ENCODE measurements around the gene PHACTR3. TPM values are rescaled to one million over a fixed set of nuclear protein-coding genes. Genes with fewer than 3 reads are reported as not detected.

Gene PHACTR3
- total and polyA plus RNA-seq, 2 donors (not counting 3 experiments of a cell fraction or from before 2014, with no cell fraction given), result not detected

DNA sequence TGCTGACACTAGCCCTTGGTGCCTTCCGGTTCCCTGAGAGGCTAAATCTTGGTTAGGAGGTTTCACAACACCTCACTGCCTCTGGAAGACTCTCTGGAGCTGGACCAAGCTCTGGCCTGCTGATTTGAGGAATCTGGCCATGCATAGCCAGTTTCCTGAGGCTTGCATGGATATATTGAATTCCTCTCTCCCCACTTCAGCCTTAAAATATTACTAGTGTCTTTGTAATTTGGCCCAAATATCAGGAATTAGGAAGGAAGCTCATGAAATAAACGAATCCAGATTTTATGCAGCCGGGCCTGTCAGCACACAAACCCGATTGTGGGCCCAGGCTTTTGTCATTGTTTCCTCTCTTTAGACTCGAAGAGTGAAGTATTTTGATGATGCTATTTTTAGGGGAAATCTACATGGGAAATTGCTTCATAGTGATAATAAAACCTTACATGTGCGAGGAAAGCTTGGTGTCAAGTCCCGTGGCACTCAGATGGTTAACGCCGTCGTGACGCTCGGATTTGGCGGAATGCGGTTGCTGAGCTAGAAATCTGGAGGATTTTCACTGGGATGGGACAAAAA, 144.4 kb downstream of the PHACTR3 start:
- H3K27me3 ChIP-seq (ENCODE audit: control insufficient read depth in 2 of 2, insufficient read depth in 2 of 2, low read length in 2 of 2), result no peaks in the 10 kb centered on the region
- no TSS peak for BruUV-seq (replicated peaks)
- FAIRE-seq (no peak), DNase-seq (ENCODE audit: low read depth, low spot score) (no peak)
- H2AFZ ChIP-seq (ENCODE audit: low read depth, low read length), result no peak overlapping the region
- no peaks in the 10 kb centered on the region for H3K79me2 ChIP-seq (ENCODE audit: control insufficient read depth, insufficient read depth, low read length)
- no peaks in the 10 kb centered on the region for H3K4me1 ChIP-seq (ENCODE audit: control insufficient read depth, extremely low read depth, insufficient read depth, low read length)
- intact Hi-C loops (cut with micrococcal nuclease) (no loop called here), dilution Hi-C loops (cut with MboI; ENCODE audit: extremely low pct_ligation_motif_present, low sequenced_read_pairs) (no loop called here)
- TF ChIP-seq GATA2 (IDR thresholded peaks at IDR 0.05; ENCODE audit: insufficient read depth, insufficient read length, low read depth, low read length) (no peak), JUN (IDR thresholded peaks at IDR 0.05; ENCODE audit: borderline replicate concordance, insufficient read depth, insufficient read length, low read depth) (no peak), MYC (IDR thresholded peaks at IDR 0.05; ENCODE audit: low read depth, low read length) (no peak), POLR2AphosphoS5 (IDR thresholded peaks at IDR 0.05; ENCODE audit: insufficient read depth, low read depth, low read length) (no peak), EZH2 (IDR thresholded peaks at IDR 0.05; ENCODE audit: borderline replicate concordance, low read depth, low read length, severe bottlenecking) (no peak), FOS (IDR thresholded peaks at IDR 0.05; ENCODE audit: borderline replicate concordance, insufficient read depth, low read length) (no peak), POLR2A (IDR thresholded peaks at IDR 0.05; ENCODE audit: low read depth, low read length) (no peak)
- TF ChIP-seq, protein P1, sequence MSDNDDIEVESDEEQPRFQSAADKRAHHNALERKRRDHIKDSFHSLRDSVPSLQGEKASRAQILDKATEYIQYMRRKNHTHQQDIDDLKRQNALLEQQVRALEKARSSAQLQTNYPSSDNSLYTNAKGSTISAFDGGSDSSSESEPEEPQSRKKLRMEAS (IDR thresholded peaks at IDR 0.05; ENCODE audit: insufficient read depth, insufficient read length), result no peak
- TF ChIP-seq, protein P2, sequence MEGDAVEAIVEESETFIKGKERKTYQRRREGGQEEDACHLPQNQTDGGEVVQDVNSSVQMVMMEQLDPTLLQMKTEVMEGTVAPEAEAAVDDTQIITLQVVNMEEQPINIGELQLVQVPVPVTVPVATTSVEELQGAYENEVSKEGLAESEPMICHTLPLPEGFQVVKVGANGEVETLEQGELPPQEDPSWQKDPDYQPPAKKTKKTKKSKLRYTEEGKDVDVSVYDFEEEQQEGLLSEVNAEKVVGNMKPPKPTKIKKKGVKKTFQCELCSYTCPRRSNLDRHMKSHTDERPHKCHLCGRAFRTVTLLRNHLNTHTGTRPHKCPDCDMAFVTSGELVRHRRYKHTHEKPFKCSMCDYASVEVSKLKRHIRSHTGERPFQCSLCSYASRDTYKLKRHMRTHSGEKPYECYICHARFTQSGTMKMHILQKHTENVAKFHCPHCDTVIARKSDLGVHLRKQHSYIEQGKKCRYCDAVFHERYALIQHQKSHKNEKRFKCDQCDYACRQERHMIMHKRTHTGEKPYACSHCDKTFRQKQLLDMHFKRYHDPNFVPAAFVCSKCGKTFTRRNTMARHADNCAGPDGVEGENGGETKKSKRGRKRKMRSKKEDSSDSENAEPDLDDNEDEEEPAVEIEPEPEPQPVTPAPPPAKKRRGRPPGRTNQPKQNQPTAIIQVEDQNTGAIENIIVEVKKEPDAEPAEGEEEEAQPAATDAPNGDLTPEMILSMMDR (IDR thresholded peaks at IDR 0.05; ENCODE audit: extremely low read depth in 1 of 2, insufficient read depth in 1 of 2, low read depth in 1 of 2, low read length in 2 of 2), result no peak
- H3K9me3 ChIP-seq (replicated peaks; ENCODE audit: control insufficient read depth, insufficient read depth, low read length), result no peaks in the 10 kb centered on the region
- ChIA-PET CTCF (interaction anchor here (1.3 kb wide), 1 partner anchor 11 kb away, joined by 3 read pairs; no protein-coding TSS in a partner anchor), POLR2A (no interaction called here)
- no peaks in the 10 kb centered on the region for H3K36me3 ChIP-seq (ENCODE audit: control insufficient read depth in 2 of 2, extremely low read depth in 1 of 2, insufficient read depth in 2 of 2, low read length in 2 of 2)
- H3K9me1 ChIP-seq (replicated peaks; ENCODE audit: control insufficient read depth, extremely low read depth, insufficient read depth, low read length), result no peaks in the 10 kb centered on the region
- H3K4me2 ChIP-seq (ENCODE audit: insufficient read depth, low read length), result no peak overlapping the region
- no peak overlapping the region for H3K27ac ChIP-seq (ENCODE audit: insufficient read depth, low read depth, low read length)
- H3K4me3 ChIP-seq (replicated peaks in 1 of 3; ENCODE audit: insufficient read depth in 1 of 3, low read depth in 1 of 3, low read length in 3 of 3), result no peak overlapping the region
- no peak overlapping the region for H3K9ac ChIP-seq (replicated peaks; ENCODE audit: extremely low read depth, insufficient read depth, low read length)
- H4K20me1 ChIP-seq (replicated peaks; ENCODE audit: control insufficient read depth, extremely low read depth, insufficient read depth, low read length), result no peaks in the 10 kb centered on the region
